ENCODE data around the gene PPTC7. TPM values are rescaled to one million over a fixed set of nuclear protein-coding genes. Genes with fewer than 3 reads are reported as not detected.

Gene PPTC7
- total and polyA plus RNA-seq, 2 of the 8 experiments (the other 6 are each of a cell fraction or from before 2014, with no cell fraction given) = 8.1 to 15.9 TPM

DNA sequence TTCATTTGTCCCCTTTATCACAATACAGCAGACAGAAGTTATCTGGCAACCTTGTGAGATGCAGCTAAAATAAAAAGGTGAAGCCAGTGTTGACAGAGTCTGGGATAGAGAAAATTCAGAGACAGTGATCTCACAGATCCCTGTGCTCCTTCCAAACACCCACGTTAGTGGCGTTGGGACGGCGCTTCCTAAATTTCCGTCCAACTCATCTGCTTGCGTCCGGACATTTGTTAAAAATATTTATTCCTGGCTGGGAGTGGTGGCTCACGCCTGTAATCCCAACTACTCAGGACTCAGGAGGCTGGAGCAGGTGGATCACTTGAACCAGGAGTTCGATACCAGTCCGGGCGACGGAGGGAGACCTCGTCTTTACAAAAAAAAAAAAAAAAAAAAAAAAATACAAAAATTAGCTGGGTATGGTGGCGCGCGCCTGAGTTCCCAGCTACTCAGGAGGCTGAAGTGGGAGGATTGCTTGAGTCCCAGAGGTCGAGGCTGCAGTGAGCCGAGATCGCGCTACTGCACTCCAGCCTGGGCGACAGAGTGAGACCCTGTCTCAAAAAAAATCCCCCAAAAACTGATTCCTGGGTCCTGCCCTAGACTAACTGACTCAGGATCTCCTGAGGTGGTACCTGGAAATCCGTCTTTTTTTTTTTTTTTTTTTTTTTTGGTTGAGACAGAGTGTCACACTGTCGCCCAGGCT is 30.1 kb upstream of the PPTC7 start:
- Histone ChIP-seq H3K9ac (replicated peaks in 1 of 4; ENCODE audit: extremely low read depth in 1 of 4, low read depth in 3 of 4, low read length in 3 of 4) (peak overlapping the region in 2 of 4 experiments; percentile 25 to 41; a peak in 3 of 7 replicates), H3K23me2 (ENCODE audit: low read depth, low read length) (peaks cover 2% of the 10 kb centered on the region), H4K91ac (replicated peaks; ENCODE audit: insufficient read length, low read length) (no peak overlapping the region), H3K27ac (ENCODE audit: low read depth, low read length) (no peak overlapping the region), H3K4me3 (ENCODE audit: extremely low read depth in 1 of 4, insufficient read depth in 2 of 4, low read depth in 3 of 4, low read length in 4 of 4) (peak overlapping the region; percentile 39 to 72 (median 66)), H3K4ac (replicated peaks; ENCODE audit: insufficient read length, low read depth, low read length) (no peak overlapping the region), H2BK20ac (ENCODE audit: low read length) (no peak overlapping the region), H2BK15ac (ENCODE audit: low read length) (no peak overlapping the region), H3K4me2 (ENCODE audit: insufficient read depth in 1 of 2, low read depth in 2 of 2, low read length in 2 of 2) (peak overlapping the region; percentile 81 to 82), H4K20me1 (replicated peaks in 1 of 2; ENCODE audit: control insufficient read depth in 1 of 2, insufficient read depth in 2 of 2, low read length in 2 of 2) (no peaks in the 10 kb centered on the region), H2BK5ac (ENCODE audit: low read depth, low read length) (no peak overlapping the region), H3K4me1 (replicated peaks in 1 of 4; ENCODE audit: control insufficient read depth in 3 of 4, insufficient read depth in 4 of 4, low read length in 3 of 4) (no peaks in the 10 kb centered on the region), H3K36me3 (ENCODE audit: control insufficient read depth in 2 of 4, insufficient read depth in 4 of 4, low read length in 3 of 4) (no peaks in the 10 kb centered on the region), H3K18ac (ENCODE audit: extremely low read depth, low read length) (no peak overlapping the region), H3K56ac (replicated peaks; ENCODE audit: insufficient read length, low read depth, low read length) (no peak overlapping the region), H2BK12ac (ENCODE audit: low read depth, low read length) (no peak overlapping the region), H3K79me2 (ENCODE audit: control insufficient read depth in 1 of 2, insufficient read depth in 2 of 2, low read length in 2 of 2) (no peaks in the 10 kb centered on the region), H3K79me1 (ENCODE audit: low read depth, low read length) (no peaks in the 10 kb centered on the region), H2BK120ac (replicated peaks; ENCODE audit: low read depth, low read length) (no peak overlapping the region), H3K14ac (ENCODE audit: insufficient read length) (no peak overlapping the region), H3K27me3 (replicated peaks in 1 of 4; ENCODE audit: control insufficient read depth in 3 of 4, extremely low read depth in 1 of 4, insufficient read depth in 3 of 4, low read length in 3 of 4) (no peaks in the 10 kb centered on the region), H2AFZ (ENCODE audit: low read length) (peak overlapping the region; percentile 82; the same call in 1 of the 2 replicates), H3K23ac (ENCODE audit: insufficient read length) (no peak overlapping the region), H2AK5ac (ENCODE audit: low read depth, low read length) (no peak overlapping the region), H3K9me3 (ENCODE audit: insufficient read depth in 2 of 2, low read depth in 1 of 2, low read length in 1 of 2) (no peaks in the 10 kb centered on the region), H4K8ac (ENCODE audit: extremely low read depth, insufficient read depth, low read length) (no peak overlapping the region), H4K5ac (ENCODE audit: insufficient read length, low read depth, low read length) (no peak overlapping the region)
- TF ChIP-seq ASH2L (IDR thresholded peaks at IDR 0.05; ENCODE audit: low read length) (no peak), CEBPB (IDR thresholded peaks at IDR 0.05; ENCODE audit: low read depth, low read length) (no peak), TAF1 (IDR thresholded peaks at IDR 0.05; ENCODE audit: low read depth, low read length) (no peak), POU5F1 (IDR thresholded peaks at IDR 0.05; ENCODE audit: low read depth, low read length) (no peak), SIRT6 (IDR thresholded peaks at IDR 0.05; ENCODE audit: low read length) (no peak), BACH1 (IDR thresholded peaks at IDR 0.05; ENCODE audit: low read length) (no peak), RNF2 (IDR thresholded peaks at IDR 0.05; ENCODE audit: borderline replicate concordance, low read depth, low read length, missing control alignments, poor library complexity, severe bottlenecking) (no peak), ZNF274 (IDR thresholded peaks at IDR 0.05; ENCODE audit: borderline replicate concordance, extremely low read depth, low read length) (no peak), RBBP5 (IDR thresholded peaks at IDR 0.05; ENCODE audit: borderline replicate concordance, low read depth, low read length) (no peak), CTBP2 (IDR thresholded peaks at IDR 0.05; ENCODE audit: borderline replicate concordance, insufficient read depth, insufficient read length, low read length) (no peak), SRF (IDR thresholded peaks at IDR 0.05; ENCODE audit: low read depth, low read length) (no peak), YY1 (IDR thresholded peaks at IDR 0.05; ENCODE audit: low read depth, low read length) (no peak), BCL11A (IDR thresholded peaks at IDR 0.05; ENCODE audit: low read depth in 2 of 2, low read length in 2 of 2) (no peak)
- FAIRE-seq (no peak), DNase-seq (ENCODE audit: low read depth in 1 of 2, low spot score in 2 of 2) (no peak)
- whole genome bisulfite sequencing, 2 experiments (ENCODE audit: extremely low coverage in 1 of 2, insufficient coverage in 1 of 2, insufficient read length in 1 of 2, insufficient replicate concordance in 2 of 2, low coverage in 1 of 2, low lambda C conversion rate in 2 of 2, missing lambda C conversion rate in 1 of 2) = 96% methylated on average over 20 of the region's 23 CpGs; no CpG with 5 or more reads in 1 of the 2 experiments
- CTCF ChIA-PET (ENCODE audit: partially characterized antibody) = interaction anchor here (0.6 to 1.6 kb wide), 7 partner anchors 9 to 323 kb away, joined by 3 to 7 read pairs (median 3); no protein-coding TSS in a partner anchor
- POLR2A ChIA-PET (ENCODE audit: partially characterized antibody) = interaction anchor here (0.8 to 2.7 kb wide), 6 partner anchors 10 to 260 kb away, joined by 3 to 13 read pairs (median 4); partner anchors contain the start of genes FAM216A and GPN3
